K562 (cell line): Measurements from ENCODE around the gene MOB3B. TPM values are rescaled to one million over a fixed set of nuclear protein-coding genes. Genes with fewer than 3 reads are reported as not detected.

Source experiments
- ATAC-seq: fragments of 200-7000 bp; cut with Tn5 transposase; 3 replicates; pipeline ENCODE4 v1.9.1; 2020; ENCODE audit warnings: moderate library complexity
- BruUV-seq: library from RNA; stranded (reverse); fragments of 400-500 nt; replicated peaks from 2 replicates; lab custom pipeline; 2021; lab: Mats Ljungman, UMichigan
- CTCF ChIA-PET: fragments of 300-600 bp; formaldehyde crosslinking; extraction: SDS; loops from one replicate; lab custom pipeline; 2021; ENCODE audit warnings: low intra/inter-chr PET ratio; lab: Yijun Ruan, JAX
- POLR2A ChIA-PET: fragments of 300-600, 350-650 bp; sonication (Branson Sonifier 250); formaldehyde crosslinking; extraction: SDS; loops from one replicate; lab custom pipeline; 2021; ENCODE audit warnings: antibody characterized with exemption, inconsistent platforms; lab: Yijun Ruan, JAX
- DNase-seq, 4 experiments: peaks; one replicate each; pipeline versions ENCODE4 v3.0.0 to v3.0.0-alpha.2; 2011 to 2018; ENCODE audit warnings: low spot score in 3 of 4, mixed read lengths in 3 of 4; ENCODE audit errors: extremely low read depth in 1 of 4
- FAIRE-seq: peaks from 2 replicates; lab custom pipeline; 2011; peaks lifted over from hg19 to GRCh38; lab: Jason Lieb, UNC
- H2AFZ ChIP-seq: 2 replicates; pipeline ENCODE4 v1.6.0; 2011; ENCODE audit warnings: low read depth, low read length, control low read depth, inconsistent platforms
- H3K27ac ChIP-seq: fragments of 200-600 bp; 3 replicates; pipeline ENCODE4 v1.8.0; 2011; ENCODE audit warnings: low read depth, mild to moderate bottlenecking, control low read depth, inconsistent platforms, low read length, moderate library complexity, mixed read lengths; ENCODE audit errors: extremely low read depth
- H3K27me3 ChIP-seq, 2 experiments: fragments of 300-600 bp in 1 of 2; 2 replicates in 1 of 2; 3 replicates in 1 of 2; pipeline versions ENCODE4 v1.6.0 to v1.8.0; 2011; ENCODE audit warnings: inconsistent platforms in 2 of 2, low read length in 2 of 2, mild to moderate bottlenecking in 1 of 2, mixed read lengths in 1 of 2, moderate library complexity in 1 of 2; ENCODE audit not compliant: control insufficient read depth in 2 of 2, insufficient read depth in 2 of 2
- H3K36me3 ChIP-seq: fragments of 300-600 bp; 3 replicates; pipeline ENCODE4 v1.8.0; 2011; ENCODE audit warnings: mild to moderate bottlenecking, low read length, inconsistent platforms; ENCODE audit not compliant: control insufficient read depth, insufficient read depth
- H3K4me1 ChIP-seq, 2 experiments: fragments of 200-600 bp in 1 of 2; replicated peaks in 1 of 2; 2 replicates in 1 of 2; 3 replicates in 1 of 2; pipeline versions ENCODE4 v1.5.1 to v1.8.0; 2011; ENCODE audit warnings: inconsistent platforms in 2 of 2, low read length in 2 of 2, mild to moderate bottlenecking in 1 of 2, mixed read lengths in 1 of 2, moderate library complexity in 1 of 2; ENCODE audit not compliant: control insufficient read depth in 2 of 2, insufficient read depth in 2 of 2
- H3K4me2 ChIP-seq: 2 replicates; pipeline ENCODE4 v1.6.1; 2011; ENCODE audit warnings: low read length, control low read depth, inconsistent platforms, mixed read lengths; ENCODE audit not compliant: insufficient read depth
- H3K4me3 ChIP-seq: fragments of 200-600 bp; sonication (generic), shearing (Covaris generic); 2 replicates; pipeline ENCODE4 v1.5.1; 2016; ENCODE audit warnings: control low read depth, inconsistent platforms
- H3K79me2 ChIP-seq: fragments of 200-600 bp; 3 replicates; pipeline ENCODE4 v1.8.0; 2011; ENCODE audit warnings: low read length, inconsistent platforms; ENCODE audit not compliant: control insufficient read depth, insufficient read depth
- H3K9ac ChIP-seq, 2 experiments: 2 replicates each; pipeline versions ENCODE4 v1.6.0 to v1.6.1; 2011; ENCODE audit warnings: low read depth in 2 of 2, low read length in 2 of 2, control low read depth in 1 of 2, inconsistent platforms in 1 of 2, mild to moderate bottlenecking in 1 of 2, mixed read lengths in 1 of 2; ENCODE audit not compliant: insufficient read depth in 1 of 2
- H3K9me1 ChIP-seq: one replicate; pipeline ENCODE4 v1.6.0; 2011; ENCODE audit warnings: inconsistent platforms, mild to moderate bottlenecking, low read length, moderate library complexity; ENCODE audit not compliant: control insufficient read depth, insufficient read depth
- H3K9me3 ChIP-seq: replicated peaks from 2 replicates; pipeline ENCODE4 v1.5.1; 2011; ENCODE audit warnings: low read depth, low read length, inconsistent platforms; ENCODE audit not compliant: control insufficient read depth, insufficient read depth
- H4K20me1 ChIP-seq: replicated peaks from 2 replicates; pipeline ENCODE4 v1.6.1; 2011; ENCODE audit warnings: low read length, inconsistent platforms, mixed read lengths; ENCODE audit not compliant: control insufficient read depth, insufficient read depth
- ARID4B ChIP-seq: sonication (generic); formaldehyde crosslinking; IDR thresholded peaks from 2 replicates; pipeline ENCODE4 v1.8.0; 2022; ENCODE audit warnings: mild to moderate bottlenecking, missing genetic modification reagents
- MCM7 ChIP-seq, 2 experiments: fragments of 450-650 bp; IDR thresholded peaks; 2 replicates each; pipeline ENCODE4 v1.6.1; 2016 to 2018
- PHF20 ChIP-seq: fragments of 450-650 bp; IDR thresholded peaks from 2 replicates; pipeline ENCODE4 v1.6.1; 2018; ENCODE audit not compliant: partially characterized antibody
- ZBTB40 ChIP-seq, 2 experiments: fragments of 450-650 bp in 1 of 2; sonication (generic) in 1 of 2; formaldehyde crosslinking in 1 of 2; IDR thresholded peaks; 2 replicates each; pipeline versions ENCODE4 v1.7.1 to v1.9.0; 2016 to 2022; ENCODE audit warnings: inconsistent platforms in 1 of 2, mild to moderate bottlenecking in 1 of 2, missing genetic modification reagents in 1 of 2
- ZFP1 ChIP-seq: fragments of 450-650 bp; formaldehyde crosslinking; IDR thresholded peaks from 2 replicates; pipeline ENCODE4 v1.4.0; 2020; ENCODE audit warnings: mild to moderate bottlenecking, mixed read lengths
- ZNF445 ChIP-seq: fragments of 250-450 bp; sonication (Bioruptor Pico); IDR thresholded peaks from 2 replicates; pipeline ENCODE4 v1.4.0; 2020; ENCODE audit warnings: low read depth, mild to moderate bottlenecking, moderate library complexity
- WGBS: fragments of 100-300 bp; shearing (Covaris generic); methylation state at CpG from one replicate; pipeline ENCODE4 v1.1.6; 2016; ENCODE audit warnings: low coverage, mixed read lengths; ENCODE audit not compliant: insufficient coverage; ENCODE audit errors: missing lambda C conversion rate; 5-methylcytosine and 5-hydroxymethylcytosine counted together
- in situ Hi-C: fragments of 300-500 bp; cut with MboI; formaldehyde crosslinking; loops from 4 replicates; pipeline ENCODE4 v1.15.0; 2018; ENCODE audit warnings: inconsistent platforms, mixed read lengths
- intact Hi-C: fragments of 100-400 bp; cut with micrococcal nuclease; formaldehyde crosslinking; loops from 2 replicates; pipeline ENCODE4 v1.14.2; 2022
- polyA plus RNA-seq, 8 experiments: library from polyadenylated mRNA; depleted of rRNA in 4 of 8; stranded (reverse) in 5 of 8; unstranded in 3 of 8; fragments of >200 nt; fragmentation: Nextera tagmentation in 2 of 8; fragmentation: Illumina TruSeq in 1 of 8; extraction: Ambion mirVana in 2 of 8; extraction: Trizol in 1 of 8; gene quantifications; 2 replicates each; pipeline versions ENCODE4 v1.2.1 to v1.2.3, GENCODE V29; 2011 to 2014; ENCODE audit warnings: inconsistent platforms in 1 of 8, missing spikeins in 1 of 8
- total RNA-seq, 7 experiments: library from RNA; depleted of rRNA in 6 of 7; stranded (reverse); fragments of >200 nt in 6 of 7; fragmentation: Illumina TruSeq in 2 of 7; extraction: Trizol in 2 of 7; gene quantifications; 2 replicates each; pipeline versions ENCODE4 v1.2.1 to v1.2.3, GENCODE V29; 2011 to 2021; ENCODE audit warnings: low replicate concordance in 1 of 7

MOB3B gene
- total and polyA plus RNA-seq, 9 of the 15 experiments (the other 6 are each of a cell fraction or from before 2014, with no cell fraction given) = 3.6 to 12.8 (median 7.2) TPM

GRCh38 chr9:27495480-27496134 lies 34.0 kb downstream of the MOB3B start (continued):
- TF ChIP-seq ARID4B (CRISPR knock-in tag) = no peak
- TF ChIP-seq MCM7 (IDR thresholded peaks at IDR 0.05) = no peak
- no peak for TF ChIP-seq ZFP1 (CRISPR knock-in tag)
- TF ChIP-seq, all 486 proteins: peak for 0

- peaks cover 0 to 3% of the 10 kb centered on the region in 2 experiments; a peak in 3 of 5 replicates for H3K4me1 ChIP-seq
- ATAC-seq (no peak), DNase-seq (no peak), FAIRE-seq (no peak)
- no peak overlapping the region for H3K27ac ChIP-seq
- H3K4me2 ChIP-seq = no peak overlapping the region
- no peaks in the 10 kb centered on the region for H3K27me3 ChIP-seq
- no peak overlapping the region for H3K4me3 ChIP-seq
- H3K9ac ChIP-seq = no peak overlapping the region
- no peaks in the 10 kb centered on the region for H3K9me3 ChIP-seq
- no TSS peak for BruUV-seq
- no peaks in the 10 kb centered on the region for H4K20me1 ChIP-seq
- WGBS = no CpG with 5 or more reads among the region's 1 CpG
- peaks cover 43% of the 10 kb centered on the region for H3K79me2 ChIP-seq
- intact Hi-C loops = no loop called here
- H2AFZ ChIP-seq = no peak overlapping the region
- in situ Hi-C loops = no loop called here
- ChIA-PET POLR2A (no interaction called here), CTCF (no interaction called here)
- H3K36me3 ChIP-seq = 0 out of 3 replicates have a peak, but pooled peaks cover 4% of the 10 kb centered on the region
- H3K9me1 ChIP-seq = no peaks in the 10 kb centered on the region
- no peak for TF ChIP-seq ZNF445 (CRISPR knock-in tag)
- TF ChIP-seq ZBTB40 (IDR thresholded peaks at IDR 0.05) = no peak
- no peak for TF ChIP-seq ZBTB40 (CRISPR knock-in tag; IDR thresholded peaks at IDR 0.05)
- TF ChIP-seq PHF20 = no peak
Measured at GRCh38 chr9:27491154-27491553, 38.5 kb downstream of the MOB3B start.
